ENCODE measurements around the gene MIA. TPM values are rescaled to one million over a fixed set of nuclear protein-coding genes. Genes with fewer than 3 reads are reported as not detected.
"Not testable (repeated sequence)": the region's sequence is repeated elsewhere in the genome, so short reads cannot be mapped to it uniquely, and the experiment has no call there.

The MIA gene
- total RNA-seq, 3 donors from 2014 or later: 5.6 to 47.3 TPM; not detected in 1

DNA sequence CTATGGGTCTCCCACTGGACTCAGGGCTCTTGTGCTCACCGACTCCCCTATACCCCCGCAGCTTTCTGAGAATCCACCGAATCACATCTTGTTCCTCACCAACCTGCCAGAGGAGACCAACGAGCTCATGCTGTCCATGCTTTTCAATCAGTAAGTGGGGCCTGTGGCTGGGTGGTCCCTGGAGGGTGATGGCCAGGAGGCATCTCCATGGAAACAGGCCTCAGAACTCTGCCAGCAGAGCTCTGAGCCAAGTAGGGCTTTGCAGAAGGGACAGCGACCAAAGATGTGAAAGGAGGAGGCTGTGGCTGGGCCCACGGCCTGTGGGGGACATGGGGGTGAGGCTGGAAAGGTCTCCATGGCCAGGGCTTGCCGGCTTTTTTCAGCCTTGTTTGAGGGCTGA, 11.8 kb upstream of the MIA start:
- Histone ChIP-seq H3K36me3 (peaks cover 22% of the 10 kb centered on the region), H3K27me3 (no peaks in the 10 kb centered on the region), H3K4me3 (no peak overlapping the region), H3K9me3 (no peaks in the 10 kb centered on the region), H3K27ac (no peak overlapping the region), H3K4me1 (no peaks in the 10 kb centered on the region)
- TF ChIP-seq POLR2A (IDR thresholded peaks at IDR 0.05) (no peak), POLR2AphosphoS5 (IDR thresholded peaks at IDR 0.05) (no peak)
- DNase-seq (ENCODE audit: low spot score in 2 of 2): no peak
- intact Hi-C loops (cut with DNase I; ENCODE audit: low total_unique reads): no loop called here

DNA sequence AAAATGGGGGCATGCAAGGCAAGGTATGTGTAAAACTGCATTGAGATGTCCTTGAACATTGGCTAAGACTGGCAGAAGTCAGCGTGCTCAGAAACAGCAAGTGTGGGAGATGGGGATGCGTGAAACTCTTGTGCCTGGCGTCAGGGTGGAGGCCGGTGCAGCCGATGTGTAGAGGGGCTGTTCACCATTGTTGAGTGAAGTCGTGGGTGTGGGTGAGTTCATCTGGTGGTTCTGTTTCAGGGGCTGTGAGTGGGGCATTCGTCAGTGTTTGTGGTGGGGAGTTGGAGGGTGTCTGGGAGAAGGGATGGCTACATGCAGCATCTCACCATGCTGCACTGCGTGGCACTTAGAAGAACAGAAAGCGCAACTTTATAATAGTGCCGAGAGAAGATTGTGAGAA, 11.4 kb upstream of the MIA start:
- H3K4me1 ChIP-seq: no peaks in the 10 kb centered on the region
- no peak overlapping the region for H3K27ac ChIP-seq
- no peak for DNase-seq (ENCODE audit: low spot score in 2 of 2)
- intact Hi-C loops (cut with DNase I; ENCODE audit: low total_unique reads): no loop called here
- no peaks in the 10 kb centered on the region for H3K27me3 ChIP-seq
- TF ChIP-seq, protein P1, sequence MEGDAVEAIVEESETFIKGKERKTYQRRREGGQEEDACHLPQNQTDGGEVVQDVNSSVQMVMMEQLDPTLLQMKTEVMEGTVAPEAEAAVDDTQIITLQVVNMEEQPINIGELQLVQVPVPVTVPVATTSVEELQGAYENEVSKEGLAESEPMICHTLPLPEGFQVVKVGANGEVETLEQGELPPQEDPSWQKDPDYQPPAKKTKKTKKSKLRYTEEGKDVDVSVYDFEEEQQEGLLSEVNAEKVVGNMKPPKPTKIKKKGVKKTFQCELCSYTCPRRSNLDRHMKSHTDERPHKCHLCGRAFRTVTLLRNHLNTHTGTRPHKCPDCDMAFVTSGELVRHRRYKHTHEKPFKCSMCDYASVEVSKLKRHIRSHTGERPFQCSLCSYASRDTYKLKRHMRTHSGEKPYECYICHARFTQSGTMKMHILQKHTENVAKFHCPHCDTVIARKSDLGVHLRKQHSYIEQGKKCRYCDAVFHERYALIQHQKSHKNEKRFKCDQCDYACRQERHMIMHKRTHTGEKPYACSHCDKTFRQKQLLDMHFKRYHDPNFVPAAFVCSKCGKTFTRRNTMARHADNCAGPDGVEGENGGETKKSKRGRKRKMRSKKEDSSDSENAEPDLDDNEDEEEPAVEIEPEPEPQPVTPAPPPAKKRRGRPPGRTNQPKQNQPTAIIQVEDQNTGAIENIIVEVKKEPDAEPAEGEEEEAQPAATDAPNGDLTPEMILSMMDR (IDR thresholded peaks at IDR 0.05): no peak
- TF ChIP-seq POLR2A (IDR thresholded peaks at IDR 0.05): no peak
- TF ChIP-seq POLR2AphosphoS5 (IDR thresholded peaks at IDR 0.05): no peak
- H3K4me3 ChIP-seq: no peak overlapping the region
- peaks cover 22% of the 10 kb centered on the region for H3K36me3 ChIP-seq
- H3K9me3 ChIP-seq: no peaks in the 10 kb centered on the region

DNA sequence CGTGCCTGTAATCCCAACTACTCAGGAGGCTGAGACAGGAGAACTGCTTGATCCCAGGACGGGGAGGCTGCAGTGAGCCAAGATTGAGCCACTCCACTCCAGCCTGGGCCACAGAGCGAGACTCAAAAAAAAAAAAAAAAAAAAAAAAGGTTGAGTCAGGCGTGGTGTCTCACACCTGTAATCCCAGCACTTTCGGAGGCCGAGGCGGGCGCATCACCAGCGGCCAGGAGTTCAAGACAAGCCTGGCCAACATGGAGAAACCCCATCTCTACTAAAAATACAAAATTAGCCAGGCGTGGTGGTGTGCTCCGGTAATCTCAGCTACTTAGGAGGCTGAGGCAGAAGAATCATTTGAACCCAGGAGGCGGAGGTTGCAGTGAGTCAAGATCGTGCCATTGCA, 8.9 kb upstream of the MIA start:
- H3K27me3 ChIP-seq; H3K4me3 ChIP-seq; H3K4me1 ChIP-seq; H3K9me3 ChIP-seq; intact Hi-C loops (cut with DNase I; ENCODE audit: low total_unique reads); H3K27ac ChIP-seq; DNase-seq (ENCODE audit: low spot score in 2 of 2): not testable (repeated sequence)
- peaks cover 13% of the 10 kb centered on the region for H3K36me3 ChIP-seq

DNA sequence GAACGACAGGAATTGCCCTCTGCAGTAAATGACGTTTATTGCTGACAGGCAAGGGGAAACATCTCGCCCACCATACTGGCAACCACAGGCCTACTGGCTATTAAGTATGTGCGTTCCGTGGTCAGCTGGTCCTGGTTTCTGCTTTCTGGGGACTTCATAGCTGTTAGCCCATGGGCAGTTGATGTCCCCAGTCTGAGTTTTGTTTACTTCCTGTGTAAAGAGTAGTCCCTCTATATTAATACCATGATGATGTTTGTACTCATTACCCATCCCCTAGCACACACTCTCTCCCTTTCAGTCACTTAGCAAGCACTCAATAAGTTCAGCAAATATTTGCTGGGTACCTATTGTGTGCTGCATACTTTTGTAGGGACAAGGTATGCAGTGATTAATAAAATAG, 6.5 kb upstream of the MIA start:
- intact Hi-C loops (cut with DNase I; ENCODE audit: low total_unique reads): no loop called here
- TF ChIP-seq POLR2A (IDR thresholded peaks at IDR 0.05) (no peak), POLR2AphosphoS5 (IDR thresholded peaks at IDR 0.05) (no peak)
- TF ChIP-seq, protein P1 (IDR thresholded peaks at IDR 0.05): no peak
- H3K4me3 ChIP-seq: no peak overlapping the region
- no peaks in the 10 kb centered on the region for H3K9me3 ChIP-seq
- DNase-seq (ENCODE audit: low spot score in 2 of 2): no peak
- no peaks in the 10 kb centered on the region for H3K36me3 ChIP-seq
- H3K27me3 ChIP-seq: no peaks in the 10 kb centered on the region
- H3K4me1 ChIP-seq: no peaks in the 10 kb centered on the region
- no peak overlapping the region for H3K27ac ChIP-seq

DNA sequence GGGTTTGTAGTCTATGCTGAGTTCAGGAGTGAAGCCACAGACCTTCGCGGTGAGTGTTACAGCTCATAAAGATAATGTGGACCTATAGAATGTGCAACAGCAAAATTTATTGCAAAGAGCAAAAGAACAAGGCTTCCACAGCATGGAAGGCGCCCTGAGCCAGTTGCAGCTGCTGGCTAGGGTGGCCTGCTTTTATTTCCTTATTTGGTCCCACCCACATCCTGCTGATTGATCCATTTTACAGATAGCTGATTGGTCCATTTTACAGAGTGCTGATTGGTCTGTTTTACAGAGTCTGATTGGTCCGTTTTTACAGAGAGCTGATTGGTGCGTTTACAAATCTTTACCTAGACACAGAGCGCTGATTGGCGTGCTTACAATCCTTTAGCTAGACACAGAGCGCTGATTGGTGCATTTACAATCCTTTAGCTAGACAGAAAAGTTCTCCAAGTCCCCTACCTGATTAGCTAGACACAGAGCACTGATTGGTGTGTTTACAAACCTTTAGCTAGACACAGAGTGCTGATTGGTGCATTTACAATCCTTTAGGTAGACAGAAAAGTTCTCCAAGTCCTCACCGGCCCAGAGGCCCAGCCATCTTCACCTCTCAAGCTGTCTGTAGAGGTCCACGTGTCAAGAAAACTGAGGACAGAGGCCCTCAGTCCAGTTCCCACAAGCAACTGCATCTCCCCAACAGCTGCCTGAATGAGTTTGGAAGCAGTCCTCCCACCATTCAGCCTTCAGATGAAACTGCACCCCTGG, 4.0 kb upstream of the MIA start:
- H3K27ac ChIP-seq; H3K36me3 ChIP-seq; DNase-seq (ENCODE audit: low spot score in 2 of 2); H3K27me3 ChIP-seq; H3K4me1 ChIP-seq; H3K9me3 ChIP-seq; H3K4me3 ChIP-seq; intact Hi-C loops (cut with DNase I; ENCODE audit: low total_unique reads): not testable (repeated sequence)

DNA sequence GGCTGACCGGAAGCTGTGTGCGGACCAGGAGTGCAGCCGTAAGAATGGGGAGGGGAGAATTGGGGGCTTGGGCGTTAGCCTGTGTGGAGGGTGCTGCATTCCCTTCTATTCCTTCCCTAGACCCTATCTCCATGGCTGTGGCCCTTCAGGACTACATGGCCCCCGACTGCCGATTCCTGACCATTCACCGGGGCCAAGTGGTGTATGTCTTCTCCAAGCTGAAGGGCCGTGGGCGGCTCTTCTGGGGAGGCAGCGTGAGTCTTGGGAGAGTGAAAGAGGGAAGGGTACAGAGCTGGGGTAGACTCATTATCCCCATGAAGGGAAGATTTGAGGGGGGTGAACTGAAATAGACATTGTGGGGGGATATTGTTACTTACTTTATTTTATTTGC, 306 bp downstream of the MIA start:
- peak overlapping the region; percentile 95 to 97 for H3K27ac ChIP-seq

More for the DNA sequence above, 306 bp downstream of the MIA start:
- TF ChIP-seq POLR2A (IDR thresholded peaks at IDR 0.05) (no peak), POLR2AphosphoS5 (IDR thresholded peaks at IDR 0.05) (no peak)
- TF ChIP-seq, protein P1 (IDR thresholded peaks at IDR 0.05): no peak
- no peak for DNase-seq (ENCODE audit: low spot score in 2 of 2)
- H3K4me1 ChIP-seq: peaks cover 5 to 8% of the 10 kb centered on the region in 2 donors
- no peaks in the 10 kb centered on the region for H3K36me3 ChIP-seq
- no peaks in the 10 kb centered on the region for H3K27me3 ChIP-seq
- H3K9me3 ChIP-seq: no peaks in the 10 kb centered on the region
- intact Hi-C loops (cut with DNase I; ENCODE audit: low total_unique reads): no loop called here
- H3K4me3 ChIP-seq: peak overlapping the region in 2 of 3 donors; percentile 61 to 78

Measured in breast epithelium (tissue), 4 donors.